Measurements from ENCODE around the gene LRRC4.

The LRRC4 gene

DNA sequence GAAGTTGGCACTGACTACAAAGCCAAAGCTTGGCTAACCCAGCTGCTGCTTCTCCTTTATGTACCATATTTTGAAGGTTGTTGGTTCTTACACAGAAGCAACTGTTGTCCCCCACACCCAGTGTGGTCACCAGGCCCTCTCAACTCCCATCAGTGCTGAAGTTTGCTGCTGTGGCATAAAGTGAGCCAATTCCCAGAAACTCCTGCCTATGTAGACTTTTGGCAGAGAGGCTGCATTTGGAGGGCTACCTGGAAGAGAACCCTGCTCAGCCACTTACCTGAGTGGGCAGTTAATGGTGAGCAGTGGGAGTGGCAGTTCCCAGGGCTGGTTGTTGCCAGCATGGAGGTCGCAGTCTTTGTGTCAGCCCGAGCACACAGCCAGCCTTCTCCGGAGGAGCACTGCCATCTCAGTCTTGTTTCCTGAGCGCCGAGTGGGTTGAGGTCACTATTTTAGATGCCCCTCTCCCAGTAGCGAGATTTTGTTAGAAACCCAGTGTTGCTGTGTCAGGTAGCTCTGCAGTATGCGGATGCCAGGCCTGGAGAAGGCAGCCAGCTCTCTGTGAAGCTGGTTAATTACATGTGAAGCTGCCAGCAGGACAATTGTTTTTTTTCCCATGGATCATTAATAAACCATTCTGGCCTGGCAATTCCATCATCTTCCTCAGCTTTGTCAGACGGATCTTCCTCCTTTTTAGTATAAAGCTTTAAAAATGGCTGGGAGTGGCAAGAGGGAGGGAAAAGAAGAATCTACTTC, 24.5 kb downstream of the LRRC4 start:
- TF ChIP-seq, protein P1, sequence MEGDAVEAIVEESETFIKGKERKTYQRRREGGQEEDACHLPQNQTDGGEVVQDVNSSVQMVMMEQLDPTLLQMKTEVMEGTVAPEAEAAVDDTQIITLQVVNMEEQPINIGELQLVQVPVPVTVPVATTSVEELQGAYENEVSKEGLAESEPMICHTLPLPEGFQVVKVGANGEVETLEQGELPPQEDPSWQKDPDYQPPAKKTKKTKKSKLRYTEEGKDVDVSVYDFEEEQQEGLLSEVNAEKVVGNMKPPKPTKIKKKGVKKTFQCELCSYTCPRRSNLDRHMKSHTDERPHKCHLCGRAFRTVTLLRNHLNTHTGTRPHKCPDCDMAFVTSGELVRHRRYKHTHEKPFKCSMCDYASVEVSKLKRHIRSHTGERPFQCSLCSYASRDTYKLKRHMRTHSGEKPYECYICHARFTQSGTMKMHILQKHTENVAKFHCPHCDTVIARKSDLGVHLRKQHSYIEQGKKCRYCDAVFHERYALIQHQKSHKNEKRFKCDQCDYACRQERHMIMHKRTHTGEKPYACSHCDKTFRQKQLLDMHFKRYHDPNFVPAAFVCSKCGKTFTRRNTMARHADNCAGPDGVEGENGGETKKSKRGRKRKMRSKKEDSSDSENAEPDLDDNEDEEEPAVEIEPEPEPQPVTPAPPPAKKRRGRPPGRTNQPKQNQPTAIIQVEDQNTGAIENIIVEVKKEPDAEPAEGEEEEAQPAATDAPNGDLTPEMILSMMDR (IDR thresholded peaks at IDR 0.05) = no peak
- TF ChIP-seq ZFX (IDR thresholded peaks at IDR 0.05; ENCODE audit: borderline replicate concordance) = no peak

DNA sequence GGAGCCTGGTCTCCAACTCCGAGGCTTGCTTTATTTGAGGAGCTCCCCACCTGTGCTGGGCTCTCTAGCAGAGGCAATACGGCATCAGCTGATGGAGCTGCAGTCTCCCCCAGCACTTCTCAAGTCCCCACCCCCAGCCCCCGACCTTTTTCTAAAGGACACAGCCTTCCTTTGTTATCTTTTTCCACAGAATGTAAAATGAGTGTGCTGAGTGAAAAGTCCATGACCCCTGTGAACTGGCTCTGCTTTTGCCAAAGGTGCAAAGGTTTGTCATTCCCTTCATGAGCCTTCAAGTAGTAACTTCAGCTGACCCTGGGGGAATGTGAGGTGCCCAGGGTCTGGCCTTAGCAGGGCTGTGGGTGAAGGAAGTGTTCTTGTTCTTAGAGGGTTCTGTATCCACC, 25.5 kb downstream of the LRRC4 start:
- no peak overlapping the region for H3K27ac ChIP-seq
- TF ChIP-seq, protein P1 (IDR thresholded peaks at IDR 0.05) = no peak
- no peak for TF ChIP-seq ZFX (IDR thresholded peaks at IDR 0.05; ENCODE audit: borderline replicate concordance)

More for the DNA sequence above, 24.5 kb downstream of the LRRC4 start:
- no peak overlapping the region for H3K27ac ChIP-seq

DNA sequence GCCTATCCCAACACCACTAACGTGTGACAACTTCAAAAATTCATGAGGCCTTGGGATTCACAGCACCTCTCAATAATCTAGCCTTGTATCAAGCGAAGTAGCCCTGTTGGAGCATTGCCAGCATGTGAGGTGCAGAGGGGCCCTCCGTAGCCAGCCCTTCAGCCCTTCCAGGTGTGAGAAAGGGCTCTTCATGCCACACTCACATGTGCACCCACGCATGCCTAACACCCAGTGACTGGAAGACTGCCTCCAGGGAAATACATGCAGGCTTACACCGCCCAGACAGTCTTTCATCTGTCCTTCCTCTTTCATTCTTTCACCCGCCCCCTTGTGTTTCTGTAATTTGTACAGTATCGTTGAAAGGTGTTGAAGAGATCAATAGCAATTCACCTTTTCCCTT, 26.1 kb downstream of the LRRC4 start:
- no peak overlapping the region for H3K27ac ChIP-seq
- no peak for TF ChIP-seq ZFX (IDR thresholded peaks at IDR 0.05; ENCODE audit: borderline replicate concordance)
- TF ChIP-seq, protein P1 (IDR thresholded peaks at IDR 0.05) = no peak

DNA sequence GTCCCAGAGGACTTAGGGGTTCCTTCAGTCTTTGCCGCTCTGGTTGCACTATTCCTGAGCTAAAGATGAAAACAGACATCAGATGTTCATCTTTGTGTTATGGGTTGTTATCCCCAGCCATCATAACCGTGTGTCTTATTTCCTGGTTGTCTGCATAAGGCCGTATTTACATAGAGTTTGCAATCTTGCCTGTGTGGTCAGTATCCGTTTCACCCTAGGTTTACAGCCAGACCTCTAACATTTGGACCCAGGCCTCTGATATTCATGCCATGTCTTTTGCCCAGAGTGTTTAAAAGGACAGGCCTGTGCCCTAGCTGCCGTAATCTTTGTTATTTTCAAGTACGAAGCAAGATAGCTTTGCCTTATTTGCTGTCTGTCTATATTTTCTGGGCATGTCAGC, 26.6 kb downstream of the LRRC4 start:
- H3K27ac ChIP-seq = no peak overlapping the region
- TF ChIP-seq, protein P1 (IDR thresholded peaks at IDR 0.05) = no peak
- TF ChIP-seq ZFX (IDR thresholded peaks at IDR 0.05; ENCODE audit: borderline replicate concordance) = no peak

DNA sequence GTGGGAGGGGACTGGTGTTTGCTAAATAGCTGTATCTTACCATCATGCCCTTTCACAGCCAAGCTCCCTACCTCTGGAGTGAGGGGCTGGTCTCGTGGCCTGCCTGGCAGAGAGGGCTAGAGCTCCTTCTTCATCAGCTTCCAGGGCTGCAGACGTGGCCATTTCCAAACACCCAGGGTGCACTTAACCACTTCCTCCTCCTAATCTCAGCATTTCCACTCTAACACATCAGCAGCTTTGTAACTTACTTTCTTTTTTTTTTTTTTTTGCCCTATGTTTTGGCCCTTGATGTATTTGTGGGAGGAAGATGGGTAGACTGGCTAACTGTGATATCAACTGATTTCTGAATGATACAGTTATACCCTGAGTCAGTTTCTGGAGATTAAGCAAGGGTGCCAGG, 27.4 kb downstream of the LRRC4 start:
- TF ChIP-seq, protein P1 (IDR thresholded peaks at IDR 0.05) = no peak
- TF ChIP-seq ZFX (IDR thresholded peaks at IDR 0.05; ENCODE audit: borderline replicate concordance) = no peak
- H3K27ac ChIP-seq = no peak overlapping the region

DNA sequence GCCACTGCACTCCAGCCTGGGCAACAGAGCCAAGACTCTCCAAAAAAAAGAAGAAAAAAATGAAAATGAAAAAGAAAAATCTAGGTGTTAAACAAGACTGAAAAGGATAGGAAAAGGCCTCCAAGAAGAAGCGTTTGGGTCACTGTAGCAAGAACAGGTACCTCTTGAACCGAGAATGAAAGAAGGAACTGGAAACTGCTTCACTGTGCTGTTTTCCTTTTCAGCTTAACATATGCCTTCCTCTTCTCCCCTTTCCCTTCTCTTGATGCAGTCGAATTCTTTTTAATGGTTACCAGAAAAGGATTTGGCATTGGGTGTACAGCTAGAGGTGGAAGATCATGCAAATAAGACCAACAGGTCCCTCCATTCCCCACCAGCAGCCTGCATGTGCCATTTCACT, 28.1 kb downstream of the LRRC4 start:
- no peak for TF ChIP-seq ZFX (IDR thresholded peaks at IDR 0.05; ENCODE audit: borderline replicate concordance)
- H3K27ac ChIP-seq = no peak overlapping the region

DNA sequence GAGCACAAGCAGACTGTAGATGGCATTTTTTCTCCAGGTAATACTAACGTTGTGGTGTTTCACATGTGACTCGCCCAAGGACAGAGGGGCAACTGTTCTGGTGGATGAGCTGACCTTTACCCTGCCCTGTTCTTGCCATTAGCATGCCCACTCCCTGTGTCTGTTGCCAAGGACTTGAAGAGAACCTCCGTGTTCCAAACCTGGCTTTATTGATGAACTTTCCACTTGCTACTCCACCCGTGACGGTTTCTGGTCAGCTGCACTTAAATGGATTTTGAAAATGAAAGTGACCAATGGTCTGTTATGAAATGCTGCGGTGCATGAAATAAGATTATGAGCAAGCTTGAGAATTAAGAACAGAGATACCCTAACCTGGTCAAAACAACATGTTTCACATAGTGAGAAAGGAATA, 30.4 kb downstream of the LRRC4 start:
- TF ChIP-seq, protein P1 (IDR thresholded peaks at IDR 0.05) = no peak
- no peak for TF ChIP-seq ZFX (IDR thresholded peaks at IDR 0.05; ENCODE audit: borderline replicate concordance)
- no peak overlapping the region for H3K27ac ChIP-seq

DNA sequence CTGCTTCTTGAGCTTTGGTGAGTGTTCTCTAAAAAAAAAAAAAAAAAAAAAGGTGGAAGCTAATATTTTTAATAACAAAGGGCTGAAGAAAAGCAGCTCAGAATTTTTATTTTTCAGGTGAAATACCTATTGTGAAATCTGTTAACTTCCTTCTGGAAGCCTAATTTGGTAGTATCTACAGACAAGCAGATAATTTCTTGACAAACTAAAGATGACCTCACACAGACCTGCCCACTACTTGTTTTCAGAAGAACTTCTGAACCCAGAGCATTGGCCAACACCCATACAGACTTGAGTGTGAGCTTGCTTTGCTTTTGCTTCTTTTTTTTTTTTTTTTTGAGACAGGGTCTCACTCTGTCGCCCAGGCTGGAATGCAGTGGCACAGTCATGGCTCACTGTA, 31.2 kb downstream of the LRRC4 start:
- H3K27ac ChIP-seq = no peak overlapping the region
- no peak for TF ChIP-seq ZFX (IDR thresholded peaks at IDR 0.05; ENCODE audit: borderline replicate concordance)
- TF ChIP-seq, protein P1 (IDR thresholded peaks at IDR 0.05) = no peak
